Neural cell (in vitro differentiated cells): ENCODE measurements around the gene LPP. TPM values are rescaled to one million over a fixed set of nuclear protein-coding genes. Genes with fewer than 3 reads are reported as not detected.

Source experiments
- H2AFZ ChIP-seq: fragments of 200-600, 300-800 bp; sonication (generic), shearing (Covaris generic); 2 replicates; pipeline ENCODE4 v1.6.0; 2014; ENCODE audit warnings: low read depth, mild to moderate bottlenecking, antibody characterized with exemption, low read length, moderate library complexity
- H3F3A ChIP-seq: fragments of 200-600 bp; shearing (Covaris generic); 2 replicates; pipeline ENCODE4 v1.6.1; 2016; ENCODE audit warnings: mild to moderate bottlenecking, moderate library complexity, mixed read lengths, antibody characterized with exemption, low read length; ENCODE audit not compliant: insufficient read depth, poor library complexity, severe bottlenecking
- H3K27ac ChIP-seq: fragments of 200-600, 300-800 bp; sonication (generic), shearing (Covaris generic); 2 replicates; pipeline ENCODE4 v1.5.1; 2014; ENCODE audit warnings: mild to moderate bottlenecking, low read length, moderate library complexity
- H3K27me3 ChIP-seq: fragments of 300-800, 200-600 bp; sonication (generic), shearing (Covaris generic); 2 replicates; pipeline ENCODE4 v1.6.0; 2014; ENCODE audit warnings: mild to moderate bottlenecking, low read depth, low read length, moderate library complexity; ENCODE audit not compliant: insufficient read depth
- H3K36me3 ChIP-seq: fragments of 300-800, 200-600 bp; sonication (generic), shearing (Covaris generic); 2 replicates; pipeline ENCODE4 v1.5.1; 2014; ENCODE audit warnings: mild to moderate bottlenecking, antibody characterized with exemption, low read length, moderate library complexity; ENCODE audit not compliant: insufficient read depth
- H3K4me2 ChIP-seq: fragments of 300-800, 200-600 bp; sonication (generic), shearing (Covaris generic); 2 replicates; pipeline ENCODE4 v1.6.0; 2014; ENCODE audit warnings: mild to moderate bottlenecking, low read length
- H3K4me3 ChIP-seq: fragments of 300-800, 200-600 bp; sonication (generic), shearing (Covaris generic); 2 replicates; pipeline ENCODE4 v1.5.1; 2014; ENCODE audit warnings: mild to moderate bottlenecking, low read length, moderate library complexity
- H3K79me2 ChIP-seq: fragments of 200-600 bp; shearing (Covaris generic); replicated peaks from 2 replicates; pipeline ENCODE4 v1.6.0; 2014; ENCODE audit warnings: mild to moderate bottlenecking, low read length, moderate library complexity; ENCODE audit not compliant: insufficient read depth
- H3K9ac ChIP-seq: fragments of 300-800, 200-600 bp; sonication (generic), shearing (Covaris generic); 2 replicates; pipeline ENCODE4 v1.6.1; 2016; ENCODE audit warnings: mild to moderate bottlenecking, low read length, mixed read lengths
- H3K9me2 ChIP-seq: fragments of 200-600 bp; shearing (Covaris generic); 2 replicates; pipeline ENCODE4 v1.6.1; 2016; ENCODE audit warnings: mild to moderate bottlenecking, low read length, mixed read lengths; ENCODE audit not compliant: insufficient read depth
- H3K9me3 ChIP-seq: fragments of 200-600, 300-800 bp; sonication (generic), shearing (Covaris generic); 2 replicates; pipeline ENCODE4 v1.6.1; 2016; ENCODE audit warnings: mild to moderate bottlenecking, mixed run types, low read length, moderate library complexity, mixed read lengths
- H4K20me1 ChIP-seq: fragments of 200-600 bp; shearing (Covaris generic); 2 replicates; pipeline ENCODE4 v1.6.1; 2016; ENCODE audit warnings: mild to moderate bottlenecking, mixed run types; ENCODE audit not compliant: insufficient read depth
- CTCF ChIP-seq: fragments of 450-650 bp; IDR thresholded peaks from 2 replicates; pipeline ENCODE4 v1.5.1; 2014; ENCODE audit warnings: antibody characterized with exemption, mild to moderate bottlenecking, moderate library complexity; ENCODE audit not compliant: poor library complexity, severe bottlenecking
- EP300 ChIP-seq: fragments of 450-650 bp; conservative IDR thresholded peaks from 2 replicates; pipeline ENCODE4 v1.6.1; 2014; ENCODE audit warnings: antibody characterized with exemption, mild to moderate bottlenecking, moderate library complexity; ENCODE audit not compliant: poor library complexity, severe bottlenecking
- EZH2 ChIP-seq: fragments of 200-600, 300-800 bp; shearing (Covaris generic), sonication (generic); IDR thresholded peaks from 2 replicates; pipeline ENCODE4 v1.6.1; 2014; ENCODE audit warnings: antibody characterized with exemption, low read length, borderline replicate concordance, mild to moderate bottlenecking; ENCODE audit not compliant: insufficient read depth, poor library complexity, severe bottlenecking
- MXI1 ChIP-seq: fragments of 450-650 bp; conservative IDR thresholded peaks from 2 replicates; pipeline ENCODE4 v1.6.1; 2014; ENCODE audit warnings: antibody characterized with exemption, mild to moderate bottlenecking; ENCODE audit not compliant: poor library complexity, severe bottlenecking
- POLR2AphosphoS5 ChIP-seq: IDR thresholded peaks from 2 replicates; pipeline ENCODE4 v1.6.1; 2012
- RAD21 ChIP-seq: fragments of 450-650 bp; conservative IDR thresholded peaks from 2 replicates; pipeline ENCODE4 v1.6.1; 2014; ENCODE audit warnings: antibody characterized with exemption, mild to moderate bottlenecking, moderate library complexity
- REST ChIP-seq: IDR thresholded peaks from 2 replicates; pipeline ENCODE4 v1.6.1; 2012; ENCODE audit warnings: borderline replicate concordance
- SMC3 ChIP-seq: fragments of 450-650 bp; conservative IDR thresholded peaks from 2 replicates; pipeline ENCODE4 v1.6.1; 2014; ENCODE audit warnings: antibody characterized with exemption, mild to moderate bottlenecking, moderate library complexity; ENCODE audit not compliant: poor library complexity
- TAF1 ChIP-seq: IDR thresholded peaks from 2 replicates; pipeline ENCODE4 v1.6.1; 2012; ENCODE audit warnings: low read depth
- polyA plus RNA-seq: library from polyadenylated mRNA; depleted of rRNA; stranded (reverse); fragments of >200 nt; gene quantifications from 2 replicates; pipeline ENCODE4 v1.2.3, GENCODE V29; 2014

Gene LPP
- polyA plus RNA-seq, 1 donor from 2014 or later = 3.0 TPM

DNA sequence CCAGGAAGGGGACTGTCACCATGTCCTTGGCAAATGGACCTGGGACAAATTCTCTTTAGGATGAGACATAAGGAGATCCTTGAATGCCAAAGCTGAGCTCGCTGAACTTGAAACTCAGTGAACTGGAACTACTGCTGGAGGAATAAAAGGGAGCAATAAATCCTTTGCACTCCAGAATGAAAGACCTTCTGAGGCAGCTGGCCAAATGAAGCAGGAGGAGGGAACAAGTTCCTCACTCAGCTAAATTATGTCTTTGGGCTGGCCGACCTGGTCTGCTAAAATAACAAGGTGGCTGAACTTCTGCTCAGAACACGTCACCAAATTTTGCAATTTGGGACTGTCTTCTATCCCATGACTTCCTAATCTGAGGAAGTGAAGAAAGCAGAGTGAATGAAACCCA lies 314.7 kb downstream of the LPP start:
- Histone ChIP-seq H3F3A (no peaks in the 10 kb centered on the region), H3K9me2 (no peaks in the 10 kb centered on the region), H3K27me3 (no peaks in the 10 kb centered on the region), H3K4me2 (no peak overlapping the region), H3K79me2 (no peaks in the 10 kb centered on the region), H3K36me3 (no peaks in the 10 kb centered on the region), H4K20me1 (no peaks in the 10 kb centered on the region), H3K9me3 (peaks cover 3% of the 10 kb centered on the region), H3K27ac (no peak overlapping the region), H3K4me3 (no peak overlapping the region), H2AFZ (no peak overlapping the region), H3K9ac (no peak overlapping the region)
- TF ChIP-seq TAF1 = no peak
- no peak for TF ChIP-seq SMC3
- TF ChIP-seq MXI1 = no peak
- TF ChIP-seq REST = no peak
- TF ChIP-seq EP300 = no peak
- no peak for TF ChIP-seq RAD21
- no peak for TF ChIP-seq POLR2AphosphoS5
- no peak for TF ChIP-seq CTCF
- no peak for TF ChIP-seq EZH2

DNA sequence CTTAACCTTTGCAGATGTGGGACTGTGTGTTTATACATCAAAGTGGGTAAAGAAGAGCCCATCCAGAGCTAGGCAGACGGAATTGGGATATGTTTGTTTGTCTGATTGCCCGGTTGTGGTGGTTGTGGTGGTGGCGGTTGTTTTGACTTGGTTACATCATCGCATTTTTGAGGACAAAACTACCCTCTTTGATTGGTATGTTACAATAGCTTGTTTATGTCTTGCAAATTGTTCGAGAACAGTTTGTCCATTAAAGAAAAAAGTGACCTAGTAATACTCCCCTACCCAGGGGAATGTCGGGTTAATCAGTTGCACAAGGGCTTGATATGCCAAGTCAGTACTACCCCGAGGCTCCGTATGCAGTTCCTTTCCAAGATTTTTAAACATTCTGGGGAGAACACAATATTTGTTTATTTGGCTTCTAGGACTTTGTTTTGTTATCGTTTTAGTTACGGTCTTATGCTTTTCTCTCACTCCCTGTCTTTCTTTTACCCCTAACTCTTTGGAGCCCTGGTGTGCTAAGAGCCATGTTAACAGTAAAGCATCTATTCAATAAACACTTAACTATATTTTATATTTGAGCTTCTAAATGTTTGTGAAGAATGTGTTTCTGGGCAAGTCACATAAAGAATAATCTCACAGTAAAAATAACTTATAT lies 315.4 kb downstream of the LPP start:
- TF ChIP-seq POLR2AphosphoS5 (no peak), MXI1 (no peak), RAD21 (no peak), TAF1 (no peak), EP300 (no peak), REST (no peak), SMC3 (no peak), CTCF (no peak), EZH2 (no peak)
- no peaks in the 10 kb centered on the region for H3K9me2 ChIP-seq
- H2AFZ ChIP-seq = no peak overlapping the region
- no peaks in the 10 kb centered on the region for H3K36me3 ChIP-seq
- no peak overlapping the region for H3K4me3 ChIP-seq
- H3K79me2 ChIP-seq = no peaks in the 10 kb centered on the region
- H3K4me2 ChIP-seq = no peak overlapping the region
- H3K9me3 ChIP-seq = peaks cover 3% of the 10 kb centered on the region
- H4K20me1 ChIP-seq = no peaks in the 10 kb centered on the region
- H3K27me3 ChIP-seq = no peaks in the 10 kb centered on the region
- no peak overlapping the region for H3K9ac ChIP-seq
- no peaks in the 10 kb centered on the region for H3F3A ChIP-seq
- H3K27ac ChIP-seq = no peak overlapping the region
